PFSK-1 (cell line): ENCODE measurements around the gene BCL6B.

ENCODE experiments used
- FOXP2 ChIP-seq: optimal IDR thresholded peaks from 2 replicates; pipeline ENCODE3; 2011; ENCODE audit warnings: borderline replicate concordance, control low read depth, inconsistent platforms; ENCODE audit not compliant: insufficient read depth; ENCODE audit errors: extremely low read length, extremely low read depth
- POLR2AphosphoS5 ChIP-seq: IDR thresholded peaks from 2 replicates; pipeline ENCODE4 v1.6.1; 2012; ENCODE audit warnings: low read depth, mild to moderate bottlenecking, control low read depth, low read length, moderate library complexity
- REST ChIP-seq, 2 experiments: IDR thresholded peaks; 2 replicates each; pipeline versions ENCODE4 v1.6.1 to v1.8.0; 2011 to 2012; ENCODE audit warnings: low read depth in 2 of 2, low read length in 2 of 2, control low read depth in 1 of 2, inconsistent platforms in 1 of 2, mild to moderate bottlenecking in 1 of 2, moderate library complexity in 1 of 2; ENCODE audit not compliant: insufficient read depth in 1 of 2
- SIN3A ChIP-seq: IDR thresholded peaks from 2 replicates; pipeline ENCODE4 v1.6.1; 2012; ENCODE audit warnings: mild to moderate bottlenecking, low read length, moderate library complexity, borderline replicate concordance; ENCODE audit not compliant: insufficient read depth
- TAF1 ChIP-seq: IDR thresholded peaks from 2 replicates; pipeline ENCODE4 v1.6.1; 2012; ENCODE audit warnings: low read length, control low read depth, borderline replicate concordance; ENCODE audit not compliant: insufficient read depth

GRCh38 chr17:7025245-7025644 lies 2.4 kb downstream of the BCL6B start:
- no peak for TF ChIP-seq TAF1
- TF ChIP-seq REST (IDR thresholded peaks at IDR 0.05; ENCODE audit: insufficient read depth in 1 of 2, low read depth in 2 of 2, low read length in 2 of 2) = no peak
- no peak for TF ChIP-seq SIN3A
- TF ChIP-seq POLR2AphosphoS5 = no peak
- TF ChIP-seq FOXP2 = no peak
